Brain microvascular endothelial cell (primary cell): ENCODE data around the gene MGME1.

Source experiments
- DNase-seq: peaks from one replicate; pipeline ENCODE4 v3.0.0-alpha.2; 2020
- H3K27ac ChIP-seq: fragments of 250-450 bp; sonication (Bioruptor Pico); 2 replicates; pipeline ENCODE4 v1.5.1; 2020; ENCODE audit warnings: mild to moderate bottlenecking, moderate library complexity
- H3K27me3 ChIP-seq: fragments of 250-450 bp; sonication (Bioruptor Pico); replicated peaks from 2 replicates; pipeline ENCODE4 v1.5.1; 2020; ENCODE audit warnings: mild to moderate bottlenecking
- H3K36me3 ChIP-seq: fragments of 250-450 bp; sonication (Bioruptor Pico); replicated peaks from 2 replicates; pipeline ENCODE4 v1.5.1; 2020; ENCODE audit warnings: mild to moderate bottlenecking
- H3K4me3 ChIP-seq: 2 replicates; pipeline ENCODE4 v1.5.1; 2011; ENCODE audit warnings: low read depth, mild to moderate bottlenecking, control low read depth, low read length, moderate library complexity
- CTCF ChIP-seq: IDR thresholded peaks from 2 replicates; pipeline ENCODE4 v1.5.1; 2011; ENCODE audit warnings: low read depth, mild to moderate bottlenecking, moderate library complexity, low read length, control low read depth, inconsistent platforms; ENCODE audit errors: missing control alignments
- in situ Hi-C: cut with HindIII; loops from 2 replicates; pipeline ENCODE4 v1.10.0; 2017; ENCODE audit warnings: low sequenced_read_pairs, low pct_ligation_motif_present

Gene MGME1

GRCh38 chr20:17948442-17948841 is 20.4 kb upstream of the MGME1 start:
- Histone ChIP-seq H3K27me3 (no peaks in the 10 kb centered on the region), H3K36me3 (peaks cover 92% of the 10 kb centered on the region), H3K4me3 (no peak overlapping the region), H3K27ac (no peak overlapping the region)
- in situ Hi-C loops = no loop called here
- no peak for TF ChIP-seq CTCF
- DNase-seq = no peak

DNA sequence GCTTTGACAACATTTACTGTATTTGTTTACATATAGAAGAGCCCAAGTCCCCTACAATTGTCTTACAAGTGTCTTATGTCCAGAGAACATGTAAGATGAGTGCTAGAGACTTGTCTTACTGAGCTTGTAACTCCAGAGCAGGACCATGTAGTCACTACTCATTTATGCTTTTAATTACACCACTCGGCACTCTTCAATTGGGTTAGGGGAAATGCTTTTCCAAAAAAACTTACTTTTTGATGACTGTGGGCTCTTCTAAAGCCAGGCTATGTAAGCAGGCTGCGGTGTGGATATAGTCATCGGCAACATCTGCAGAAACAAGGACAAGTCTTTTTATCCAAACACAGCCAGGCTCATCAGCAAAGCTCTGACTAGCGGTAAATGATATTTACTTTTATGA is 18.9 kb upstream of the MGME1 start:
- DNase-seq = no peak

DNA sequence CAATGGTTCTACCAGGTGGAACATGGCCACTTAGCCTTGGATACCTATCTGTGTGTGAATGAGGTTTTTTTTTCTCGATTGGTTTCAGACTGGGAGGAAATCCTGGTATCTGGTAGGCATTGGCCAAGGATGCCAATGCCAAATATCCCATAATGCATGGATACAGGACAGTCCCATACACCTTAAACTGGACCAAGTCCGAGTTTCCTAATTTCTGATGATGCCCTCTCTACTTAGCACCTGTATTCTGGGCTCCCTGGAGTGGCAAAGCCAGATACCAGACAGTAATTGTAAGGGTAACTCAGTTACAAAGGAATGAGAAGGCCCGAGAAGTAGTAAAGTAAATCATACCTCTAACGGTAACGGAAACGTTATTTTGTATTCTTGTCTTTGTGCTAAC is 18.1 kb upstream of the MGME1 start:
- no peak overlapping the region for H3K27ac ChIP-seq
- in situ Hi-C loops = no loop called here
- TF ChIP-seq CTCF = no peak
- H3K4me3 ChIP-seq = no peak overlapping the region
- peaks cover 93% of the 10 kb centered on the region for H3K36me3 ChIP-seq
- DNase-seq = no peak
- no peaks in the 10 kb centered on the region for H3K27me3 ChIP-seq

More for the DNA sequence above, 18.9 kb upstream of the MGME1 start:
- H3K27me3 ChIP-seq = no peaks in the 10 kb centered on the region
- no peak overlapping the region for H3K4me3 ChIP-seq
- in situ Hi-C loops = no loop called here
- peaks cover 96% of the 10 kb centered on the region for H3K36me3 ChIP-seq
- H3K27ac ChIP-seq = no peak overlapping the region
- no peak for TF ChIP-seq CTCF

DNA sequence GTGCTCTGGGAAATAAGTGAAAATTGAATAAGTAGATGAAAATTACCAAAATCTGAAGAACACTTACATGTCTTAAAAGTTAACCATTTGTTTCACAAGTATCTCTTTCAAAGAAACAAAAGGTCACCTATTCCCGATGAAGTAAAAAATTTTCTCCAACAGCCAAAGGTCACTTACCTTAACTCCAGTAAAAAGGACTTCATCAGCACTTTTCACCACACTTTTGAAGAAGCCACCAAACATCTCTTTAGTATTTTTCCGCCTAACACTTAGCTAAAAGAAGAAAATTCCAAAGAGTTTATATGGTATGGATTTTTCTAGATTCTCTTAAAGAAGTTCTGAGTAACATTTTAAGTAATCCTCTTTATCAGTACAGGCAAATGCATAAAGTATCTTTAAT is 17.5 kb upstream of the MGME1 start:
- Histone ChIP-seq H3K36me3 (peaks cover 93% of the 10 kb centered on the region), H3K4me3 (no peak overlapping the region), H3K27ac (no peak overlapping the region), H3K27me3 (no peaks in the 10 kb centered on the region)
- in situ Hi-C loops = no loop called here
- DNase-seq = no peak
- no peak for TF ChIP-seq CTCF

DNA sequence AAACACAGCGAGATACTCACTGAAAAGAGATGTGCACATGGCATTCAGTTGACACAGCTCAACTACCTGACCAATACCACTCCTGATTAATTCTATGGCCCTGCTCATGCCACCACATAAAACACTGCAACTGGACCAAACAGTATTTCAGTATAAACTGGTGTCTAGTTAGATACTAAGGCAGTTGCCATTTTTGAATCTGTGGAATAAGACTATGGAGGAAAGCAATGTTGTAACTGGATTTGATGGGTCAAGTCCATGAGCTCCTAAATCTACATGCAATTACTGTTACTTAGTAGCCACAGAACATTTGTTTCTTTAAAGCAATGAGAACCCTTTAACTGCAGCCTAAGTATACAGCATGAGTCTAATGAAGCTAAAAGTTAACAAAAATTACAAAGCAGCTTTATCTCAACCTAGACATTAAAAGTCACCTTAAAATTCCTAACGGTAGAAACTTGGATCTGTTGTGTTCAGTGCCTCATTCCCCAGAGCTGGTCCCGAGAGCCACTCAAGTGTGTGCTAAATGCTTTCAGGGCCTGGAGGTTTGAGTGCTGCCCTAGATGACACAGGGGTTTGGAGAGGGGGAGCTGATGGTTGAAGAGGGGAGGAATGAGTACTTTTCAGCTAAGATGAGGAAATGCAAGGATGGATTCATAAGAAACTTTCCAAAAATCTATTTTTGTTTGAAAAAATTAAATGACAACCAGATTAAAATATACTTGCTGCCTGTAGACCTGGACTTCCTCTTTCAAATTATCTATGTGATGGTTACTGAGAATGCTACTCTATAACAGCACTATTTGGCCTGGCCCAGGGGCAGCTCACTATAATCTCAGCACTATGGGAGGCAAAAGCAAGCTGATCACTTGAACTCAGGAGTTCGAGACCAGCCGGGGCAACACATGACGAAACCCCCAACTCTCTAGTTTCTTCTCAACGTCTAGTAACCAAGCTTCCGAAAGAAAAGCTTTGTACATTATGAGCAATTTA is 15.8 kb upstream of the MGME1 start:
- Histone ChIP-seq H3K27me3 (no peaks in the 10 kb centered on the region), H3K36me3 (peaks cover 79% of the 10 kb centered on the region), H3K27ac (no peak overlapping the region), H3K4me3 (no peak overlapping the region)
- in situ Hi-C loops = no loop called here
- no peak for DNase-seq
- TF ChIP-seq CTCF = no peak
